ENCODE data around the gene ARRB2. TPM values are rescaled to one million over a fixed set of nuclear protein-coding genes. Genes with fewer than 3 reads are reported as not detected.

ARRB2 gene
- total and polyA plus RNA-seq, 2 of the 4 experiments (the other 2 are of a cell fraction) = 3.9 to 10.6 TPM

DNA sequence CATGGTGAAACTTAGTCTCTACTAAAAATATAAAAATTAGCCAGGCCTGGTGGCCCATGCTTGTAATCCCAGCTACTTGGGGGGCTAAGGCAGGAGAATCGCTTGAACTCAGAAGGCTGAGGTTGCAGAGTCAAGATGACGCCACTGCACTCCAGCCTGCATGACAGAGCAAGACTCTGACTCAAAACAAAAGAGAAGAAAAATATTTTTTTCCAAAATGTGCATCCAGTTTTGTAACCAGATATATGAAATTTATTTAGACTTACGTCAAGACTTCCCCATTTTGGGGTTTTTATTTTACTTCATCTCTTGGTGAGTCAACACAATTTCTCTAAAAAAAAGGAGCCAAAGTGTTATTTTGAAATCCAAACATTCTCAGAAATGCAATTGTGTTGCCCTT lies 55.8 kb downstream of the ARRB2 start:
- CTCF ChIA-PET = no interaction called here
- H3K4ac ChIP-seq (ENCODE audit: low read depth, low read length) = no peak overlapping the region
- no peak overlapping the region for H2BK20ac ChIP-seq (ENCODE audit: low read depth, low read length)
- no peaks in the 10 kb centered on the region for H3K9me1 ChIP-seq (ENCODE audit: insufficient read depth, low read length)
- no peak overlapping the region for H3K4me2 ChIP-seq (ENCODE audit: low read depth, low read length)
- no peak overlapping the region for H3K27ac ChIP-seq (ENCODE audit: insufficient read depth, low read length)
- no peak overlapping the region for H4K5ac ChIP-seq (ENCODE audit: low read depth, low read length)
- H3K27me3 ChIP-seq (ENCODE audit: control insufficient read depth, insufficient read depth, low read length) = peaks cover 12% of the 10 kb centered on the region
- no TSS peak for BruUV-seq (replicated peaks)
- H4K8ac ChIP-seq (ENCODE audit: low read depth in 2 of 2, low read length in 2 of 2) = no peak overlapping the region
- DNase-seq (no peak), ATAC-seq (ENCODE audit: low read depth) (no peak; the same call in 1 of the 2 replicates)
- POLR2A ChIA-PET (ENCODE audit: unreplicated experiment) = no interaction called here
- H3K4me1 ChIP-seq (ENCODE audit: control insufficient read depth, insufficient read depth, low read length) = no peaks in the 10 kb centered on the region
- no peak overlapping the region for H3K9ac ChIP-seq (ENCODE audit: low read depth, low read length)
- no peak overlapping the region for H3K18ac ChIP-seq (ENCODE audit: low read depth, low read length)
- H3K23ac ChIP-seq (ENCODE audit: low read depth, low read length) = no peak overlapping the region
- H3K36me3 ChIP-seq (ENCODE audit: control insufficient read depth, insufficient read depth, low read length) = no peaks in the 10 kb centered on the region
- no peaks in the 10 kb centered on the region for H3K79me1 ChIP-seq (ENCODE audit: low read depth in 1 of 2, low read length in 2 of 2)
- no peak overlapping the region for H2BK120ac ChIP-seq (ENCODE audit: low read depth, low read length)
- no peak overlapping the region for H2AK5ac ChIP-seq (ENCODE audit: low read depth, low read length)
- WGBS, 2 experiments (ENCODE audit: extremely low coverage in 2 of 2, insufficient read length in 1 of 2) = no CpG with 5 or more reads among the region's 3 CpGs
- TF ChIP-seq, protein P1, sequence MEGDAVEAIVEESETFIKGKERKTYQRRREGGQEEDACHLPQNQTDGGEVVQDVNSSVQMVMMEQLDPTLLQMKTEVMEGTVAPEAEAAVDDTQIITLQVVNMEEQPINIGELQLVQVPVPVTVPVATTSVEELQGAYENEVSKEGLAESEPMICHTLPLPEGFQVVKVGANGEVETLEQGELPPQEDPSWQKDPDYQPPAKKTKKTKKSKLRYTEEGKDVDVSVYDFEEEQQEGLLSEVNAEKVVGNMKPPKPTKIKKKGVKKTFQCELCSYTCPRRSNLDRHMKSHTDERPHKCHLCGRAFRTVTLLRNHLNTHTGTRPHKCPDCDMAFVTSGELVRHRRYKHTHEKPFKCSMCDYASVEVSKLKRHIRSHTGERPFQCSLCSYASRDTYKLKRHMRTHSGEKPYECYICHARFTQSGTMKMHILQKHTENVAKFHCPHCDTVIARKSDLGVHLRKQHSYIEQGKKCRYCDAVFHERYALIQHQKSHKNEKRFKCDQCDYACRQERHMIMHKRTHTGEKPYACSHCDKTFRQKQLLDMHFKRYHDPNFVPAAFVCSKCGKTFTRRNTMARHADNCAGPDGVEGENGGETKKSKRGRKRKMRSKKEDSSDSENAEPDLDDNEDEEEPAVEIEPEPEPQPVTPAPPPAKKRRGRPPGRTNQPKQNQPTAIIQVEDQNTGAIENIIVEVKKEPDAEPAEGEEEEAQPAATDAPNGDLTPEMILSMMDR (conservative IDR thresholded peaks at IDR 0.05; ENCODE audit: low read depth, low read length) = no peak
- TF ChIP-seq RCOR1 (IDR thresholded peaks at IDR 0.05; ENCODE audit: insufficient replicate concordance, low read length) (no peak), NFE2L2 (IDR thresholded peaks at IDR 0.05; ENCODE audit: low read depth, low read length) (no peak), BHLHE40 (IDR thresholded peaks at IDR 0.05; ENCODE audit: low read depth, low read length) (no peak), FOS (IDR thresholded peaks at IDR 0.05; ENCODE audit: low read depth, low read length) (no peak), SMC3 (IDR thresholded peaks at IDR 0.05; ENCODE audit: low read depth, low read length) (no peak), RFX5 (IDR thresholded peaks at IDR 0.05; ENCODE audit: low read depth, low read length) (no peak), MAFK (IDR thresholded peaks at IDR 0.05; ENCODE audit: low read depth, low read length) (no peak), MXI1 (IDR thresholded peaks at IDR 0.05; ENCODE audit: borderline replicate concordance, low read depth, low read length) (no peak), CEBPB (IDR thresholded peaks at IDR 0.05; ENCODE audit: low read depth, low read length) (no peak), POLR2A (IDR thresholded peaks at IDR 0.05; ENCODE audit: low read depth, low read length) (no peak), CHD1 (IDR thresholded peaks at IDR 0.05; ENCODE audit: low read depth, low read length) (no peak), RAD21 (IDR thresholded peaks at IDR 0.05; ENCODE audit: low read length) (no peak), MAZ (IDR thresholded peaks at IDR 0.05; ENCODE audit: borderline replicate concordance, low read depth, low read length) (no peak)
- TF ChIP-seq, protein P2, sequence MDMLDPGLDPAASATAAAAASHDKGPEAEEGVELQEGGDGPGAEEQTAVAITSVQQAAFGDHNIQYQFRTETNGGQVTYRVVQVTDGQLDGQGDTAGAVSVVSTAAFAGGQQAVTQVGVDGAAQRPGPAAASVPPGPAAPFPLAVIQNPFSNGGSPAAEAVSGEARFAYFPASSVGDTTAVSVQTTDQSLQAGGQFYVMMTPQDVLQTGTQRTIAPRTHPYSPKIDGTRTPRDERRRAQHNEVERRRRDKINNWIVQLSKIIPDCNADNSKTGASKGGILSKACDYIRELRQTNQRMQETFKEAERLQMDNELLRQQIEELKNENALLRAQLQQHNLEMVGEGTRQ (IDR thresholded peaks at IDR 0.05; ENCODE audit: low read depth, low read length) = no peak
- TF ChIP-seq, protein P3, sequence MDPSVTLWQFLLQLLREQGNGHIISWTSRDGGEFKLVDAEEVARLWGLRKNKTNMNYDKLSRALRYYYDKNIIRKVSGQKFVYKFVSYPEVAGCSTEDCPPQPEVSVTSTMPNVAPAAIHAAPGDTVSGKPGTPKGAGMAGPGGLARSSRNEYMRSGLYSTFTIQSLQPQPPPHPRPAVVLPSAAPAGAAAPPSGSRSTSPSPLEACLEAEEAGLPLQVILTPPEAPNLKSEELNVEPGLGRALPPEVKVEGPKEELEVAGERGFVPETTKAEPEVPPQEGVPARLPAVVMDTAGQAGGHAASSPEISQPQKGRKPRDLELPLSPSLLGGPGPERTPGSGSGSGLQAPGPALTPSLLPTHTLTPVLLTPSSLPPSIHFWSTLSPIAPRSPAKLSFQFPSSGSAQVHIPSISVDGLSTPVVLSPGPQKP (IDR thresholded peaks at IDR 0.05; ENCODE audit: borderline replicate concordance, low read depth, low read length) = no peak
- no peak overlapping the region for H3K14ac ChIP-seq (replicated peaks; ENCODE audit: low read depth, low read length)
- dilution Hi-C loops (cut with HindIII; ENCODE audit: low sequenced_read_pairs, unreplicated experiment) (no loop called here), intact Hi-C loops (cut with micrococcal nuclease) (no loop called here), in situ Hi-C loops (cut with MboI; ENCODE audit: low sequenced_read_pairs) (no loop called here)
- no peaks in the 10 kb centered on the region for H3K9me3 ChIP-seq (ENCODE audit: control insufficient read depth, insufficient read depth, low read length)
- H2BK15ac ChIP-seq (ENCODE audit: low read depth, low read length) = no peak overlapping the region
- no peaks in the 10 kb centered on the region for H4K20me1 ChIP-seq (ENCODE audit: insufficient read depth, low read length)
- no peak overlapping the region for H3K56ac ChIP-seq (ENCODE audit: extremely low read depth, insufficient read depth, low read length)
- no peak overlapping the region for H3K4me3 ChIP-seq (ENCODE audit: insufficient read depth, low read depth, low read length)
- H4K91ac ChIP-seq (ENCODE audit: insufficient read depth, low read depth, low read length) = no peak overlapping the region
- H2BK5ac ChIP-seq (ENCODE audit: low read depth, low read length, poor library complexity, severe bottlenecking) = no peak overlapping the region
- no peak overlapping the region for H2AFZ ChIP-seq (replicated peaks; ENCODE audit: low read length, poor library complexity)
- no peak overlapping the region for H2AK9ac ChIP-seq (replicated peaks; ENCODE audit: low read depth, low read length, poor library complexity)
